SK-N-SH treated with all-trans-retinoic acid at 6 μM for 48 hours (cell line): Measurements from ENCODE around the gene TNPO2.

Experiments
- ATAC-seq: fragments of 200-7000 bp; cut with Tn5 transposase; 3 replicates; pipeline ENCODE4 v1.9.1; 2020; ENCODE audit warnings: mild to moderate bottlenecking, moderate library complexity
- ARNTL ChIP-seq: fragments of 450-650 bp; formaldehyde crosslinking; IDR thresholded peaks from 2 replicates; pipeline ENCODE4 v1.5.0; 2020; ENCODE audit warnings: low read depth, mild to moderate bottlenecking, moderate library complexity, borderline replicate concordance
- BACH2 ChIP-seq: fragments of 250-450 bp; sonication (Bioruptor Pico); IDR thresholded peaks from 2 replicates; pipeline ENCODE4 v1.9.0; 2021; ENCODE audit warnings: mild to moderate bottlenecking, borderline replicate concordance
- CREB5 ChIP-seq: fragments of 250-450 bp; sonication (Bioruptor Pico); IDR thresholded peaks from 2 replicates; pipeline ENCODE4 v1.5.1; 2020; ENCODE audit warnings: low read depth, mild to moderate bottlenecking, moderate library complexity
- CSDC2 ChIP-seq: fragments of 250-450 bp; sonication (Bioruptor Pico); IDR thresholded peaks from 2 replicates; pipeline ENCODE4 v1.5.0; 2020; ENCODE audit warnings: mild to moderate bottlenecking, moderate library complexity
- CSRNP3 ChIP-seq: fragments of 250-450 bp; sonication (Bioruptor Pico); IDR thresholded peaks from 2 replicates; pipeline ENCODE4 v1.5.1; 2021; ENCODE audit warnings: mild to moderate bottlenecking, moderate library complexity
- ESRRG ChIP-seq: fragments of 250-450 bp; sonication (Bioruptor Pico); IDR thresholded peaks from 2 replicates; pipeline ENCODE4 v1.6.1; 2021; ENCODE audit warnings: mild to moderate bottlenecking
- GLIS3 ChIP-seq: fragments of 250-450 bp; sonication (Bioruptor Pico); IDR thresholded peaks from 2 replicates; pipeline ENCODE4 v1.5.0; 2020; ENCODE audit warnings: mild to moderate bottlenecking, moderate library complexity
- ISL1 ChIP-seq: fragments of 250-450 bp; sonication (Bioruptor Pico); IDR thresholded peaks from 2 replicates; pipeline ENCODE4 v2.1.2; 2022; ENCODE audit warnings: mild to moderate bottlenecking, moderate library complexity
- OSR1 ChIP-seq: fragments of 250-450 bp; sonication (Bioruptor Pico); IDR thresholded peaks from 2 replicates; pipeline ENCODE4 v1.8.0; 2022; ENCODE audit warnings: moderate library complexity, mild to moderate bottlenecking, inconsistent platforms
- PATZ1 ChIP-seq: fragments of 250-450 bp; sonication (Bioruptor Pico); IDR thresholded peaks from 2 replicates; pipeline ENCODE4 v1.8.0; 2020; ENCODE audit warnings: mild to moderate bottlenecking, moderate library complexity, borderline replicate concordance
- POU6F1 ChIP-seq: fragments of 250-450 bp; sonication (Bioruptor Pico); IDR thresholded peaks from 2 replicates; pipeline ENCODE4 v1.8.0; 2021; ENCODE audit warnings: low read depth, mild to moderate bottlenecking, moderate library complexity, borderline replicate concordance
- PPARA ChIP-seq: fragments of 250-450 bp; sonication (Bioruptor Pico); IDR thresholded peaks from 2 replicates; pipeline ENCODE4 v1.5.0; 2020; ENCODE audit warnings: mild to moderate bottlenecking, borderline replicate concordance
- RARB ChIP-seq: fragments of 250-450 bp; sonication (Bioruptor Pico); IDR thresholded peaks from 2 replicates; pipeline ENCODE4 v1.8.0; 2021; ENCODE audit warnings: mild to moderate bottlenecking, moderate library complexity
- SNAI2 ChIP-seq: fragments of 250-450 bp; sonication (Bioruptor Pico); IDR thresholded peaks from 2 replicates; pipeline ENCODE4 v1.5.0; 2020; ENCODE audit warnings: mild to moderate bottlenecking, moderate library complexity
- TCF4 ChIP-seq: fragments of 250-450 bp; sonication (Bioruptor Pico); IDR thresholded peaks from 2 replicates; pipeline ENCODE4 v1.8.0; 2021; ENCODE audit warnings: mild to moderate bottlenecking, moderate library complexity, borderline replicate concordance
- TOX ChIP-seq: fragments of 250-450 bp; sonication (Bioruptor Pico); IDR thresholded peaks from 2 replicates; pipeline ENCODE4 v1.8.0; 2021; ENCODE audit warnings: mild to moderate bottlenecking, moderate library complexity, borderline replicate concordance
- TSHZ2 ChIP-seq: fragments of 250-450 bp; sonication (Bioruptor Pico); IDR thresholded peaks from 2 replicates; pipeline ENCODE4 v1.5.0; 2020; ENCODE audit warnings: mild to moderate bottlenecking, moderate library complexity
- ZC3H10 ChIP-seq: fragments of 250-450 bp; sonication (Bioruptor Pico); IDR thresholded peaks from 2 replicates; pipeline ENCODE4 v1.5.1; 2021; ENCODE audit warnings: mild to moderate bottlenecking, moderate library complexity
- ZFP3 ChIP-seq: fragments of 250-450 bp; sonication (Bioruptor Pico); IDR thresholded peaks from 2 replicates; pipeline ENCODE4 v1.5.0; 2020; ENCODE audit warnings: mild to moderate bottlenecking, moderate library complexity
- ZFP30 ChIP-seq: fragments of 450-650 bp; formaldehyde crosslinking; IDR thresholded peaks from 2 replicates; pipeline ENCODE4 v1.5.0; 2022; ENCODE audit warnings: mild to moderate bottlenecking, moderate library complexity
- ZNF565 ChIP-seq: fragments of 450-650 bp; formaldehyde crosslinking; conservative IDR thresholded peaks from 2 replicates; pipeline ENCODE4 v1.5.0; 2020; ENCODE audit warnings: low read depth, mild to moderate bottlenecking, moderate library complexity
- ZNF70 ChIP-seq: fragments of 450-650 bp; formaldehyde crosslinking; IDR thresholded peaks from 2 replicates; pipeline ENCODE4 v1.5.0; 2020; ENCODE audit warnings: mild to moderate bottlenecking, moderate library complexity
- ZNF8 ChIP-seq: fragments of 450-650 bp; formaldehyde crosslinking; IDR thresholded peaks from 2 replicates; pipeline ENCODE4 v1.5.0; 2020; ENCODE audit warnings: mild to moderate bottlenecking, moderate library complexity

Gene TNPO2

GRCh38 chr19:12766051-12766521 lies 42.4 kb upstream of the TNPO2 start:
- no peak for ATAC-seq
- no peak for TF ChIP-seq ESRRG
- TF ChIP-seq TOX: no peak
- no peak for TF ChIP-seq ARNTL (CRISPR knock-in tag)
- TF ChIP-seq SNAI2 (CRISPR knock-in tag): no peak
- TF ChIP-seq BACH2 (CRISPR knock-in tag): no peak
- TF ChIP-seq ZNF565: no peak
- no peak for TF ChIP-seq ZNF8
- no peak for TF ChIP-seq ZNF70 (CRISPR knock-in tag)
- no peak for TF ChIP-seq TCF4 (CRISPR knock-in tag)
- TF ChIP-seq ZFP3 (CRISPR knock-in tag): no peak
- no peak for TF ChIP-seq CREB5

GRCh38 chr19:12764698-12765097 lies 41.0 kb upstream of the TNPO2 start:
- no peak for ATAC-seq

GRCh38 chr19:12763100-12763499 lies 39.4 kb upstream of the TNPO2 start:
- TF ChIP-seq ZFP30 (CRISPR knock-in tag) (no peak), ZNF70 (CRISPR knock-in tag) (no peak), CREB5 (no peak), CSDC2 (no peak), GLIS3 (CRISPR knock-in tag) (no peak), ZNF565 (no peak), SNAI2 (CRISPR knock-in tag) (no peak), ZC3H10 (CRISPR knock-in tag) (no peak), TSHZ2 (CRISPR knock-in tag) (no peak), PATZ1 (CRISPR knock-in tag) (no peak), OSR1 (CRISPR knock-in tag) (no peak), ARNTL (CRISPR knock-in tag) (no peak), BACH2 (CRISPR knock-in tag) (no peak), ISL1 (CRISPR knock-in tag) (no peak), RARB (no peak), POU6F1 (CRISPR knock-in tag) (no peak)
- no peak for ATAC-seq

More at GRCh38 chr19:12764698-12765097, 41.0 kb upstream of the TNPO2 start:
- TF ChIP-seq GLIS3 (CRISPR knock-in tag): no peak
- no peak for TF ChIP-seq TOX
- TF ChIP-seq ZC3H10 (CRISPR knock-in tag): no peak

- TF ChIP-seq CSRNP3 (CRISPR knock-in tag): no peak
- TF ChIP-seq TCF4 (CRISPR knock-in tag): no peak
- TF ChIP-seq PPARA (CRISPR knock-in tag): no peak
- no peak for TF ChIP-seq ZNF565
- ATAC-seq: no peak
These were observed 36.0 kb upstream of the TNPO2 start for GRCh38 chr19:12759686-12760085.
